ENCODE data around the gene PIR. TPM values are rescaled to one million over a fixed set of nuclear protein-coding genes. Genes with fewer than 3 reads are reported as not detected.

PIR gene
- total and polyA plus RNA-seq, 3 experiments from 2014 or later, result 0.22 to 2.6 (median 1.9) TPM

- POLR2A ChIA-PET, result no interaction called here
- H3K4me3 Mint-ChIP-seq, result no peak overlapping the region
- CTCF ChIA-PET, result no interaction called here
- H3K27ac ChIP-seq (ENCODE audit: low read depth, low read length), result no peak overlapping the region
- no peaks in the 10 kb centered on the region for H3K9me3 Mint-ChIP-seq
- no peak overlapping the region for H3K4me3 ChIP-seq (ENCODE audit: low read length)
- H3K36me3 ChIP-seq (ENCODE audit: insufficient read depth, low read length), result no peaks in the 10 kb centered on the region
- peaks cover 0 to 2% (median 0%) of the 10 kb centered on the region in 3 donors for H3K36me3 Mint-ChIP-seq
- H3K9me3 ChIP-seq (ENCODE audit: low read length), result no peaks in the 10 kb centered on the region
- H3K27me3 Mint-ChIP-seq, result peaks cover 8 to 14% of the 10 kb centered on the region in 2 donors
- H3K4me1 ChIP-seq (ENCODE audit: insufficient read depth, low read length), result no peaks in the 10 kb centered on the region
- peaks cover 0 to 2% (median 0%) of the 10 kb centered on the region in 3 donors for H3K4me1 Mint-ChIP-seq
- no peak overlapping the region for H3K27ac Mint-ChIP-seq
- H3K27me3 ChIP-seq (ENCODE audit: insufficient read depth, low read length, poor library complexity, severe bottlenecking), result no peaks in the 10 kb centered on the region
- DNase-seq, result no peak
Observed at GRCh38 chrX:15405846-15406245, 87.3 kb downstream of the PIR start.

- Mint-ChIP-seq H3K27ac (no peak overlapping the region), H3K27me3 (peaks cover 8 to 9% of the 10 kb centered on the region in 2 donors), H3K9me3 (no peaks in the 10 kb centered on the region), H3K36me3 (peaks cover 0 to 2% (median 0%) of the 10 kb centered on the region in 3 donors), H3K4me1 (peaks cover 0 to 2% (median 0%) of the 10 kb centered on the region in 3 donors), H3K4me3 (no peak overlapping the region)
- ChIA-PET POLR2A (no interaction called here), CTCF (no interaction called here)
- Histone ChIP-seq H3K9me3 (ENCODE audit: low read length) (no peaks in the 10 kb centered on the region), H3K4me3 (ENCODE audit: low read length) (no peak overlapping the region), H3K36me3 (ENCODE audit: insufficient read depth, low read length) (no peaks in the 10 kb centered on the region), H3K27ac (ENCODE audit: low read depth, low read length) (no peak overlapping the region), H3K27me3 (ENCODE audit: insufficient read depth, low read length, poor library complexity, severe bottlenecking) (no peaks in the 10 kb centered on the region), H3K4me1 (ENCODE audit: insufficient read depth, low read length) (no peaks in the 10 kb centered on the region)
- no peak for DNase-seq
Observed at GRCh38 chrX:15404401-15405096, 88.6 kb downstream of the PIR start.

DNA sequence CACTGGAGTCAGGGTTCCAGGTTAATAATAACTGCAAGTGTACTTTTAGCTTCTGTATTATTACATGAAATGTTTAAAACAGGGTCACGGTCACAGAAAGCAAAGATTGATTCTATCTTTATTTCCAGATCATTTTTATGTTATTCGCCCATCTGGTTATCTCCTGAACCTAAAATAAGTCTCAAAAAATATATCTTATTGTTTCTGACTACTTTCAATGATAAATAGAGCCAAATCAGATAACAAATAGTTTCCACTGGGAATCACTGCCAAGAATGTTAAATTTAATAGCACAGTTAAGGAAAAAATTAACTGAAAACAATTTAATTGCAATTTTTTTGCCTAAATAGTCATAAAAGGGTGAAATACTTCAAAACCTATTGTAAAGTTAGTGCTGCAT is 91.8 kb downstream of the PIR start:
- H3K36me3 ChIP-seq (ENCODE audit: insufficient read depth, low read length), result no peaks in the 10 kb centered on the region
- H3K27me3 ChIP-seq (ENCODE audit: insufficient read depth, low read length, poor library complexity, severe bottlenecking), result no peaks in the 10 kb centered on the region
- no peaks in the 10 kb centered on the region for H3K4me1 ChIP-seq (ENCODE audit: insufficient read depth, low read length)
- no peaks in the 10 kb centered on the region for H3K9me3 Mint-ChIP-seq
- no peak overlapping the region for H3K27ac ChIP-seq (ENCODE audit: low read depth, low read length)
- H3K4me3 ChIP-seq (ENCODE audit: low read length), result no peak overlapping the region
- H3K9me3 ChIP-seq (ENCODE audit: low read length), result no peaks in the 10 kb centered on the region
- no peak for DNase-seq
- H3K4me3 Mint-ChIP-seq, result no peak overlapping the region
- no peaks in the 10 kb centered on the region for H3K36me3 Mint-ChIP-seq
- ChIA-PET CTCF (no interaction called here), POLR2A (no interaction called here)
- H3K27ac Mint-ChIP-seq, result no peak overlapping the region
- H3K27me3 Mint-ChIP-seq, result peaks cover 1 to 2% of the 10 kb centered on the region in 2 donors
- H3K4me1 Mint-ChIP-seq, result peaks cover 0 to 2% (median 0%) of the 10 kb centered on the region in 3 donors

DNA sequence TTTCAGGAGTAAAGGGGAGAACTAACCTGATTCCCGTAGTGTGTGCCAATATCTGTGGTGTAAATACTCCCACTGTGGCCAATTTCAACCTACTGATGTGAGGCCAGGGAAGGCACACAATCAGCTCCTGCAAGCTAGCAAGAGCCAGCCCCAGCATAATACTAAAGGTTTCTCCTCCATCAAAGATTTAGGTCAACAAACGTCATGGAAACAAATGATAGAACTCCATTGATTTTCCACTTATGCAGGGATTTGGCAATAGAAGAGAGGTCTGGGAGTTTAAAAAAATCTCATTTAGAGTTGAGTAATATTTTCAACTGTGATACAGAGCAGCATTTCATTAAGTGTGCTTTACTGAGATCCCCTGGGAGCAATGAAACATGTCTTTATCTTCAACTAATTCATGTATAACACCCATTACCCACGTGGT is 93.2 kb downstream of the PIR start:
- POLR2A ChIA-PET, result no interaction called here
- CTCF ChIA-PET, result no interaction called here

DNA sequence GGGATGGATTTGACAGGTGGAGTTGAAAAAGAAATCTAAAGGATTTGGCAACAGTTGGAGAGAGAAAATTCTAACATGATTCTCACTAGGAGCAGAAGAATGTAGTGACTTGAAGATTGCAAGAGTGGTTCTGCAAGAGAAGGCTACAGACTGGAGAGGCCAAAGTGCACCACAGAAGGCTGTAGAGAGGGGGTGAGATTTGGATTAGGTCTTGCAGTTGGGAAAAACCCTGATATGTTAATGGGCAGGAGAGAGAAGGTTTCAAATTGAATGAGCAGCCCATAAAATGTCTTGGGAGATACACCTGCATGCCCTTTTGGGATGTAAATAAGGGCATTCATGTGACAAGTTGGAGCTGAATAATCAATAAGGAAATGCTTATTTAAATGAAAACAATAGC is 94.3 kb downstream of the PIR start:
- H3K4me3 Mint-ChIP-seq, result no peak overlapping the region
- H3K4me1 ChIP-seq (ENCODE audit: insufficient read depth, low read length), result no peaks in the 10 kb centered on the region
- no peaks in the 10 kb centered on the region for H3K36me3 ChIP-seq (ENCODE audit: insufficient read depth, low read length)
- DNase-seq, result no peak
- H3K27ac ChIP-seq (ENCODE audit: low read depth, low read length), result no peak overlapping the region
- no peaks in the 10 kb centered on the region for H3K27me3 ChIP-seq (ENCODE audit: insufficient read depth, low read length, poor library complexity, severe bottlenecking)
- no peaks in the 10 kb centered on the region for H3K9me3 Mint-ChIP-seq
- H3K36me3 Mint-ChIP-seq, result no peaks in the 10 kb centered on the region
- ChIA-PET POLR2A (no interaction called here), CTCF (no interaction called here)
- H3K4me3 ChIP-seq (ENCODE audit: low read length), result no peak overlapping the region
- H3K27ac Mint-ChIP-seq, result no peak overlapping the region
- H3K27me3 Mint-ChIP-seq, result peaks cover 0 to 5% of the 10 kb centered on the region in 2 donors
- H3K9me3 ChIP-seq (ENCODE audit: low read length), result no peaks in the 10 kb centered on the region
- H3K4me1 Mint-ChIP-seq, result no peaks in the 10 kb centered on the region

More for the DNA sequence above, 93.2 kb downstream of the PIR start:
- Mint-ChIP-seq H3K36me3 (no peaks in the 10 kb centered on the region), H3K27ac (no peak overlapping the region), H3K27me3 (peaks cover 2 to 5% of the 10 kb centered on the region in 2 donors), H3K4me1 (peaks cover 0 to 2% (median 0%) of the 10 kb centered on the region in 3 donors), H3K9me3 (no peaks in the 10 kb centered on the region), H3K4me3 (no peak overlapping the region)
- H3K4me1 ChIP-seq (ENCODE audit: insufficient read depth, low read length), result no peaks in the 10 kb centered on the region
- no peak for DNase-seq
- H3K4me3 ChIP-seq (ENCODE audit: low read length), result no peak overlapping the region
- no peaks in the 10 kb centered on the region for H3K36me3 ChIP-seq (ENCODE audit: insufficient read depth, low read length)
- H3K9me3 ChIP-seq (ENCODE audit: low read length), result no peaks in the 10 kb centered on the region
- no peaks in the 10 kb centered on the region for H3K27me3 ChIP-seq (ENCODE audit: insufficient read depth, low read length, poor library complexity, severe bottlenecking)
- H3K27ac ChIP-seq (ENCODE audit: low read depth, low read length), result no peak overlapping the region

GRCh38 chrX:15395789-15396188 is 97.3 kb downstream of the PIR start:
- no peak overlapping the region for H3K4me3 Mint-ChIP-seq
- no peaks in the 10 kb centered on the region for H3K4me1 Mint-ChIP-seq
- Histone ChIP-seq H3K4me3 (ENCODE audit: low read length) (no peak overlapping the region), H3K9me3 (ENCODE audit: low read length) (no peaks in the 10 kb centered on the region), H3K4me1 (ENCODE audit: insufficient read depth, low read length) (no peaks in the 10 kb centered on the region), H3K27ac (ENCODE audit: low read depth, low read length) (no peak overlapping the region), H3K27me3 (ENCODE audit: insufficient read depth, low read length, poor library complexity, severe bottlenecking) (no peaks in the 10 kb centered on the region), H3K36me3 (ENCODE audit: insufficient read depth, low read length) (no peaks in the 10 kb centered on the region)
- no peak overlapping the region for H3K27ac Mint-ChIP-seq
- peaks cover 0 to 9% of the 10 kb centered on the region in 2 donors for H3K27me3 Mint-ChIP-seq
- H3K36me3 Mint-ChIP-seq, result no peaks in the 10 kb centered on the region
- DNase-seq, result no peak
- H3K9me3 Mint-ChIP-seq, result peaks cover 0 to 1% (median 0%) of the 10 kb centered on the region in 5 donors
- POLR2A ChIA-PET, result no interaction called here
- CTCF ChIA-PET, result no interaction called here

DNA sequence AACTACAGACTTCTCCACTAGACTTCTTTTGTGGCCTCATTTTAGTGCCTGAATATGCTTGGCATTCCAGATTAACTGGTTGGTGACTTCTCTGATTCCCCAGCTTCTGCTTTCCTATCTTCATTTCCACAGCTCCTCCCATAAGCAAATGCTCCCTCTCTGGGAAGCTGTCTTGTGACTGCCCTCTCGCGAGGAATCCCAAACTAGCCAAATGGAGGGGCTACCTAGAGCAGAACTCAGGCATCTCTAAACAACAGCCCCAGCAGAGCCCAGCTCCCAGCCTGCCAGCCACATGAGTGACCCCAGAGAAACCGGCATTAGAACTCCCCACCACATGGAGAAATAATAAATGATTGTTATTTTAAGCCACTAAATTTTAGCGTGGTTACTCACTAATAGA is 101.3 kb downstream of the PIR start:
- H3K4me1 ChIP-seq (ENCODE audit: insufficient read depth, low read length), result no peaks in the 10 kb centered on the region
- no peaks in the 10 kb centered on the region for H3K27me3 ChIP-seq (ENCODE audit: insufficient read depth, low read length, poor library complexity, severe bottlenecking)
- no peak overlapping the region for H3K27ac ChIP-seq (ENCODE audit: low read depth, low read length)
- H3K4me3 ChIP-seq (ENCODE audit: low read length), result no peak overlapping the region
- no peaks in the 10 kb centered on the region for H3K36me3 Mint-ChIP-seq
- no peak overlapping the region for H3K27ac Mint-ChIP-seq
- peaks cover 0 to 9% of the 10 kb centered on the region in 2 donors for H3K27me3 Mint-ChIP-seq
- CTCF ChIA-PET, result no interaction called here
- POLR2A ChIA-PET, result no interaction called here
- no peaks in the 10 kb centered on the region for H3K4me1 Mint-ChIP-seq
- H3K9me3 Mint-ChIP-seq, result peaks cover 0 to 1% (median 0%) of the 10 kb centered on the region in 5 donors
- DNase-seq, result no peak
- no peak overlapping the region for H3K4me3 Mint-ChIP-seq
- H3K36me3 ChIP-seq (ENCODE audit: insufficient read depth, low read length), result no peaks in the 10 kb centered on the region
- no peaks in the 10 kb centered on the region for H3K9me3 ChIP-seq (ENCODE audit: low read length)

DNA sequence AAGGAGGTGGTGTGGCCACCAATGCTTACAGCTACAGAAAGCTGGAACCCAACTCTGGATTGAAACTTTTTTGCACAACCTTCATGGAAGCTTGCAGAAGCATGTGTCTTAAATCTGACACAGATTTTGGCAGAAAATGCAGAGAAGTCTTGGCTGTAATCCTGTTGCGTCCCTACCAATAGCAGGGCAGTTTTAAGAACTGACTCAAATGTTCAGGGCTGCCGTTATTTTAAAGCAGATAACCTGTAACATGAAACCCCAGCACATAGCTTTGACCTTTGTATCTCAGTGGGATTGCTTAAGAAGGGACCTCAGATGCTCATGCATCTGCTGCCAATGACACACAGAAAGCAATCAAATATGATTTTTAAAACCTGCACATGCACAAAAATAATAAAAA is 108.8 kb downstream of the PIR start, which contains the start of gene VEGFD:
Gene VEGFD, minus strand, starts transcription at position 110 of the 400 bp plus-strand sequence. CDS start 467 bp downstream, outside the sequence.
- Histone ChIP-seq H3K4me1 (ENCODE audit: insufficient read depth, low read length) (no peaks in the 10 kb centered on the region), H3K36me3 (ENCODE audit: insufficient read depth, low read length) (no peaks in the 10 kb centered on the region), H3K27ac (ENCODE audit: low read depth, low read length) (no peak within 1 kb of the TSS), H3K9me3 (ENCODE audit: low read length) (no peaks in the 10 kb centered on the region), H3K4me3 (ENCODE audit: low read length) (no peak within 1 kb of the TSS), H3K27me3 (ENCODE audit: insufficient read depth, low read length, poor library complexity, severe bottlenecking) (no peaks in the 10 kb centered on the region)
- Mint-ChIP-seq H3K36me3 (no peaks in the 10 kb centered on the region), H3K4me1 (no peaks in the 10 kb centered on the region), H3K9me3 (no peaks in the 10 kb centered on the region), H3K27me3 (peaks cover 2 to 5% of the 10 kb centered on the region in 2 donors), H3K4me3 (no peak within 1 kb of the TSS), H3K27ac (no peak within 1 kb of the TSS)
- CTCF ChIA-PET, result no interaction called here
- DNase-seq, result no peak
- POLR2A ChIA-PET, result no interaction called here

All from CD8-positive, alpha-beta memory T cell (primary cell).